Epithelial cell of proximal tubule (primary cell): Measurements from ENCODE around the gene SLC25A22. TPM values are rescaled to one million over a fixed set of nuclear protein-coding genes. Genes with fewer than 3 reads are reported as not detected.

Experiments
- DNase-seq: peaks from one replicate; pipeline ENCODE4 v3.0.0-alpha.2; 2011; ENCODE audit warnings: low read depth
- H3K4me3 ChIP-seq: 2 replicates; pipeline ENCODE4 v1.5.1; 2011; ENCODE audit warnings: low read depth, mild to moderate bottlenecking, low read length
- CTCF ChIP-seq: conservative IDR thresholded peaks from 2 replicates; pipeline ENCODE4 v1.5.1; 2012; ENCODE audit warnings: low read depth, mild to moderate bottlenecking, low read length
- total RNA-seq: library from RNA; depleted of rRNA; stranded (reverse); fragments of >200 nt; gene quantifications from 2 replicates; pipeline ENCODE4 v1.2.3, GENCODE V29; 2015

Gene SLC25A22
- total RNA-seq, 1 donor from 2014 or later = 20.1 TPM

- no peak for DNase-seq
- no peak overlapping the region for H3K4me3 ChIP-seq
- TF ChIP-seq CTCF = no peak
Observed at GRCh38 chr11:802018-802617, 4.0 kb upstream of the SLC25A22 start.

DNA sequence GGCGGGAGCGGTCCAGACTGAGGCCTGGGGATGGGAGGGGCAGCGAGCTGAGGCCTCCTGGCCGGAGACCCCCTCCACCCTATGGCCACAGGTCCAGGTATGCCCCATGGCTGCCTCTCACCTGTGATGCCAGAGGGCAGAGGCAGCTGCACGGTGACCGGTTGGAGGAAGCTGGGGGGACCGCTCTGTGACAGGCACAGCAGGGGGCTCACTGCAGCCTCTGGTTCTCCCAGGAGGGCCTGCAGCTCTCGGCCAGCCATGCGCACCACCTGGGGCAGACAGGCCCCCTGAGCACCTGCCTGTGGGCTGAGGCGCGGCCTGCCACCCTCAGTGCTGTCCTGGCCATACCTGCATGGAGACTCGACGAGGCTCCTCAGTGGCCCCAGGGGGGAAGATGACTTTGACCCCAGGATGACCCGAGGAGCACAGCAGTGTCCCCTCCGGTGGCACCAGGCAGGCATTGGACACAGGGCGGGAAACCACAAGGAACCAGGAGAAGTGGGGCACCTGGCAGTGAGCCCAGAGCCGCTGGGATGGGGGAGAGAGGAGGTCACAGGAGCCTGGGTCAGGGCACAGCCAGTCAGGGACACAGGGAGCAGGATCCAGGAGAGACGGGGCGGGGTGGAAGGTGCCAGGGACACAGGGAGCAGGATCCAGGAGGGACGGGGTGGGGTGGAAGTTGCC, 3.2 kb upstream of the SLC25A22 start:
- no peak for TF ChIP-seq CTCF
- no peak overlapping the region for H3K4me3 ChIP-seq
- no peak for DNase-seq

GRCh38 chr11:800473-800872, 2.4 kb upstream of the SLC25A22 start:
- H3K4me3 ChIP-seq = no peak overlapping the region
- no peak for DNase-seq
- no peak for TF ChIP-seq CTCF

GRCh38 chr11:799641-800316, 1.7 kb upstream of the SLC25A22 start:
- TF ChIP-seq CTCF = no peak
- DNase-seq = no peak
- H3K4me3 ChIP-seq = no peak overlapping the region

GRCh38 chr11:797296-798092, 587 bp downstream of the SLC25A22 start:
- no peak for DNase-seq
- TF ChIP-seq CTCF = no peak
- peak overlapping the region; percentile 63 for H3K4me3 ChIP-seq

GRCh38 chr11:796565-797295, 1.4 kb downstream of the SLC25A22 start:
- TF ChIP-seq CTCF = no peak
- peak overlapping the region; percentile 63 for H3K4me3 ChIP-seq
- no peak for DNase-seq
